Nephron progenitor cell (in vitro differentiated cells): ENCODE measurements around the gene ARPC5.

Experiments
- DNase-seq: peaks from one replicate; pipeline ENCODE4 v3.0.0; 2021
- H3K27ac Mint-ChIP-seq: 2 replicates; pipeline ENCODE4 v1.8.0; 2021; ENCODE audit warnings: mild to moderate bottlenecking, moderate library complexity, mixed read lengths
- H3K27me3 Mint-ChIP-seq: 2 replicates; pipeline ENCODE4 v1.8.0; 2021; ENCODE audit warnings: mild to moderate bottlenecking, low read depth, mixed read lengths; ENCODE audit not compliant: poor library complexity
- H3K36me3 Mint-ChIP-seq: 2 replicates; pipeline ENCODE4 v1.8.0; 2021; ENCODE audit warnings: low read depth, mixed read lengths
- H3K4me1 Mint-ChIP-seq: 2 replicates; pipeline ENCODE4 v1.8.0; 2021; ENCODE audit warnings: mixed read lengths
- H3K4me3 Mint-ChIP-seq: 2 replicates; pipeline ENCODE4 v1.8.0; 2021; ENCODE audit warnings: mild to moderate bottlenecking, moderate library complexity, mixed read lengths
- H3K9me3 Mint-ChIP-seq: 2 replicates; pipeline ENCODE4 v1.8.0; 2021; ENCODE audit warnings: mild to moderate bottlenecking, moderate library complexity, mixed read lengths
- CTCF ChIP-seq: fragments of 200-600 bp; sonication (generic); IDR thresholded peaks from 2 replicates; pipeline ENCODE4 v1.5.0; 2021; ENCODE audit warnings: antibody characterized with exemption

Gene ARPC5

DNA sequence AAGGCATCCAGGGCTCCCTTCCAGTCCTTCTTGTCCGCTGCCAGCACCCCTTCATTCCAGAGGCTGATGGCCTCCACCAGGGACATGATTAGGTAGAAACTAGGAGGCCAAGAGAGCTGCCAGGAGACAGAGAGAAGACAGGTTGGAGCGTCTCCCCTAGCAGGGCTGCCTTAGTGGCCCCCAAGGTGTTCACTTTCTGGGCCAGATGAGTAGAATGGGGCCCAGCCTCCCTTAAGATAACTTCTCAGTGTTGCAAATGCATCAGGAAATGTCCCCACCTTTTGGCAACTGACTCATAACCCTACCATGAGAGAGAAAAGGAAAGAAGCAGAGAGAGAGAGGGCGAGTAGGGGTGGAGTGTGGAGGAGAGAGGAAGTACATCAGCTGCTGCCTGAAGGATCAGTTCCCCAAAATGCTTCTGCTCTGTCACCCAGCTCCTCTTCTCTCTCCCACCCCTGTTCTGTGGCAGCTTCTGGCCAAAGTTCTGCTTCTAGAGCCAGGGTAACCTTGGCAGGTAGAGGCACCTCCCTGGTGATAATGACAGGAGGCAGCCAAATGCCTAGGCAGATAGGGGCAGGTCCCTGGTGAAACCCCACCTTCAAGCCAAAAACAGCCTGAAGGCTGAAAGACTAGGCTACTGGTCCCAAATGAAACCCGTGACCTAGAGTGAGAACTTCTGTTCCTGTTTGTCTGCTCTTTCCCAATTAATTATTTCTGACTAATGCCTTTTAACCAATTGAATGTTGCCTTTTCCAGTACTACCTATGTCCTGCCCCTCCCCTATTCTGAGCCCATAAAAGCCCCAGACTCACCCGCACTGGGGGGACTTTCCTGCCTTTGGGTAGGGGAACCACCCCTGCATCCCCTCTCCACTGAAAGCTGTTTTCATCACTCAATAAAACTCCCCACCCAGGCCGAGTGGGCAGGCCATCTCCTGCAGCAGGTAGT lies 45.1 kb downstream of the ARPC5 start, which contains the start of gene NCF2:
NCF2 (minus strand) TSS at position 216 of the 948 bp plus-strand sequence; CDS start at position 86, 130 bp downstream.
- Mint-ChIP-seq H3K9me3 (no peaks in the 10 kb centered on the region), H3K27me3 (no peaks in the 10 kb centered on the region), H3K4me3 (no peak within 1 kb of the TSS), H3K36me3 (no peaks in the 10 kb centered on the region), H3K27ac (no peak within 1 kb of the TSS), H3K4me1 (peaks cover 22% of the 10 kb centered on the region)
- no peak for DNase-seq
- TF ChIP-seq CTCF, result no peak

DNA sequence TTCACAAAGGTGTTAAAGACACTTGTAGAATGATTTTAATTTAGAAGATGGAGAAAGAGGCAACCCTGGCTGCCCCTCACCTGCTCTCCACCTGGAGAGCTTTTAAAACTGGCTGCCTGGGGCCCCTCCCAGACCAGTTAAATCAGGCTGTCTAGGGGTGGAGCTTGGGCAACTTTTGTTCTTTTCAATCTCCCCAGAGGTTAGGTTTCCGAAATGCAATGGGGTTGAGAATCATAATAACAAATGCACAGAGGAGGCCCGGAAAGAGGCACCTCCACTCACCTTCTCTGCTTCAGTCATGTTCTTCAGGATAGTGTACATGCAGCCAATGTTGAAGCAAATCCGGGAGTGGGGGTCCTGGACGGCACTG lies 45.7 kb downstream of the ARPC5 start:
- TF ChIP-seq CTCF, result no peak
- Mint-ChIP-seq H3K27me3 (no peaks in the 10 kb centered on the region), H3K4me3 (no peak overlapping the region), H3K36me3 (no peaks in the 10 kb centered on the region), H3K9me3 (no peaks in the 10 kb centered on the region), H3K4me1 (peaks cover 22% of the 10 kb centered on the region), H3K27ac (no peak overlapping the region)
- no peak for DNase-seq

GRCh38 chr1:183589384-183589783 lies 46.2 kb downstream of the ARPC5 start:
- Mint-ChIP-seq H3K27me3 (no peaks in the 10 kb centered on the region), H3K9me3 (no peaks in the 10 kb centered on the region), H3K4me3 (no peak overlapping the region), H3K4me1 (peaks cover 22% of the 10 kb centered on the region), H3K27ac (no peak overlapping the region), H3K36me3 (no peaks in the 10 kb centered on the region)
- TF ChIP-seq CTCF, result no peak
- DNase-seq, result no peak

DNA sequence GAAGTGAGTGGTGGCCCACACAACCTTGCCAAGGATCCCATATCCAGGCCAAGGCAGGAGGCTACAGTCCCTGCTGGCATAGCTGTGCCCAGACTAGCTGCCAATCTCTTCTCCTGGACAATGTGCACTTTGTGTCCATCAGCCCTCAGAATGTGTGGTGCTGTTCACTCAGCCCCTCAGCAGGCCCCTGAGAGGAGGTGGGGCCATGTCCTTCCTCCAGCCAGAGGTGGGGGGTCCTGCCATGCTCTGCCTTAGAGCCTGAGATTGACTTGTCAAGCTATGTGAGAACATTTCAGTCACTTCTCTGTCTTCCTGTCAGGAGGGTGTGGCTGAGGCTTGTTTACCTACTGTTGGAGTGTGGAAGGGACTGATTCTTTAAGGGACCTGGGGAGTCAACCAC lies 46.8 kb downstream of the ARPC5 start:
- no peaks in the 10 kb centered on the region for H3K9me3 Mint-ChIP-seq
- no peak for DNase-seq
- TF ChIP-seq CTCF, result no peak
- peaks cover 3% of the 10 kb centered on the region for H3K27me3 Mint-ChIP-seq
- H3K36me3 Mint-ChIP-seq, result no peaks in the 10 kb centered on the region
- H3K27ac Mint-ChIP-seq, result no peak overlapping the region
- no peak overlapping the region for H3K4me3 Mint-ChIP-seq
- peaks cover 21% of the 10 kb centered on the region for H3K4me1 Mint-ChIP-seq

- Mint-ChIP-seq H3K27ac (no peak overlapping the region), H3K4me3 (no peak overlapping the region), H3K9me3 (no peaks in the 10 kb centered on the region), H3K27me3 (peaks cover 3% of the 10 kb centered on the region), H3K4me1 (peaks cover 9% of the 10 kb centered on the region), H3K36me3 (no peaks in the 10 kb centered on the region)
- no peak for DNase-seq
- no peak for TF ChIP-seq CTCF
These were observed 48.7 kb downstream of the ARPC5 start for GRCh38 chr1:183586926-183587325.

DNA sequence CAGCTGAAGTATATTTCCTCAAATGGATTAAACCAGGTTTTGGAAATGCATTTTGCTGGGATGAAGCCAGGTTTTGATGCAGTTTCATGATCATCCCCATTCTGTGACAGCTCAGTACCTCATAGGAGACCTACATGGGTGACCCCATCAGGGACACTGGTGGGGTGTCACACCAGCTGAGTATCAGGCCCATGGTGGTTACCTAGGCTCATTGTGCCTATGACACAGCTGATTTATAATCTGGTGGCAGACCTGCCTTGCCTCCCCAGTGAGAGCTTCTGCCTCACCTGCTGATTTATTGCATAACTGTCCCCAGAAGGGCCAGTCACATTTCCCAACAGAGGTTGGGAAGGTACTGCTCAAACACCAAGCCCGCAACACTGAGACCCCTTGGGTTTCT lies 49.1 kb downstream of the ARPC5 start:
- H3K9me3 Mint-ChIP-seq, result no peaks in the 10 kb centered on the region
- peaks cover 9% of the 10 kb centered on the region for H3K4me1 Mint-ChIP-seq
- no peak overlapping the region for H3K4me3 Mint-ChIP-seq
- DNase-seq, result no peak
- no peak for TF ChIP-seq CTCF
- H3K36me3 Mint-ChIP-seq, result no peaks in the 10 kb centered on the region
- no peak overlapping the region for H3K27ac Mint-ChIP-seq
- H3K27me3 Mint-ChIP-seq, result peaks cover 3% of the 10 kb centered on the region
